SK-N-SH treated with all-trans-retinoic acid at 6 μM for 48 hours (cell line): ENCODE results near the gene SNAP25.

Source experiments
- ATAC-seq: fragments of 200-7000 bp; cut with Tn5 transposase; 3 replicates; pipeline ENCODE4 v1.9.1; 2020; ENCODE audit warnings: mild to moderate bottlenecking, moderate library complexity
- ARNTL ChIP-seq: fragments of 450-650 bp; formaldehyde crosslinking; IDR thresholded peaks from 2 replicates; pipeline ENCODE4 v1.5.0; 2020; ENCODE audit warnings: low read depth, mild to moderate bottlenecking, moderate library complexity, borderline replicate concordance
- BACH2 ChIP-seq: fragments of 250-450 bp; sonication (Bioruptor Pico); IDR thresholded peaks from 2 replicates; pipeline ENCODE4 v1.9.0; 2021; ENCODE audit warnings: mild to moderate bottlenecking, borderline replicate concordance
- CREB5 ChIP-seq: fragments of 250-450 bp; sonication (Bioruptor Pico); IDR thresholded peaks from 2 replicates; pipeline ENCODE4 v1.5.1; 2020; ENCODE audit warnings: low read depth, mild to moderate bottlenecking, moderate library complexity
- CSRNP3 ChIP-seq: fragments of 250-450 bp; sonication (Bioruptor Pico); IDR thresholded peaks from 2 replicates; pipeline ENCODE4 v1.5.1; 2021; ENCODE audit warnings: mild to moderate bottlenecking, moderate library complexity
- GLIS3 ChIP-seq: fragments of 250-450 bp; sonication (Bioruptor Pico); IDR thresholded peaks from 2 replicates; pipeline ENCODE4 v1.5.0; 2020; ENCODE audit warnings: mild to moderate bottlenecking, moderate library complexity
- OSR1 ChIP-seq: fragments of 250-450 bp; sonication (Bioruptor Pico); IDR thresholded peaks from 2 replicates; pipeline ENCODE4 v1.8.0; 2022; ENCODE audit warnings: moderate library complexity, mild to moderate bottlenecking, inconsistent platforms
- PATZ1 ChIP-seq: fragments of 250-450 bp; sonication (Bioruptor Pico); IDR thresholded peaks from 2 replicates; pipeline ENCODE4 v1.8.0; 2020; ENCODE audit warnings: mild to moderate bottlenecking, moderate library complexity, borderline replicate concordance
- POU6F1 ChIP-seq: fragments of 250-450 bp; sonication (Bioruptor Pico); IDR thresholded peaks from 2 replicates; pipeline ENCODE4 v1.8.0; 2021; ENCODE audit warnings: low read depth, mild to moderate bottlenecking, moderate library complexity, borderline replicate concordance
- PPARA ChIP-seq: fragments of 250-450 bp; sonication (Bioruptor Pico); IDR thresholded peaks from 2 replicates; pipeline ENCODE4 v1.5.0; 2020; ENCODE audit warnings: mild to moderate bottlenecking, borderline replicate concordance
- SNAI2 ChIP-seq: fragments of 250-450 bp; sonication (Bioruptor Pico); IDR thresholded peaks from 2 replicates; pipeline ENCODE4 v1.5.0; 2020; ENCODE audit warnings: mild to moderate bottlenecking, moderate library complexity
- TCF4 ChIP-seq: fragments of 250-450 bp; sonication (Bioruptor Pico); IDR thresholded peaks from 2 replicates; pipeline ENCODE4 v1.8.0; 2021; ENCODE audit warnings: mild to moderate bottlenecking, moderate library complexity, borderline replicate concordance
- TOX ChIP-seq: fragments of 250-450 bp; sonication (Bioruptor Pico); IDR thresholded peaks from 2 replicates; pipeline ENCODE4 v1.8.0; 2021; ENCODE audit warnings: mild to moderate bottlenecking, moderate library complexity, borderline replicate concordance
- TSHZ2 ChIP-seq: fragments of 250-450 bp; sonication (Bioruptor Pico); IDR thresholded peaks from 2 replicates; pipeline ENCODE4 v1.5.0; 2020; ENCODE audit warnings: mild to moderate bottlenecking, moderate library complexity
- ZC3H10 ChIP-seq: fragments of 250-450 bp; sonication (Bioruptor Pico); IDR thresholded peaks from 2 replicates; pipeline ENCODE4 v1.5.1; 2021; ENCODE audit warnings: mild to moderate bottlenecking, moderate library complexity
- ZNF565 ChIP-seq: fragments of 450-650 bp; formaldehyde crosslinking; conservative IDR thresholded peaks from 2 replicates; pipeline ENCODE4 v1.5.0; 2020; ENCODE audit warnings: low read depth, mild to moderate bottlenecking, moderate library complexity
- ZNF70 ChIP-seq: fragments of 450-650 bp; formaldehyde crosslinking; IDR thresholded peaks from 2 replicates; pipeline ENCODE4 v1.5.0; 2020; ENCODE audit warnings: mild to moderate bottlenecking, moderate library complexity
- ZNF8 ChIP-seq: fragments of 450-650 bp; formaldehyde crosslinking; IDR thresholded peaks from 2 replicates; pipeline ENCODE4 v1.5.0; 2020; ENCODE audit warnings: mild to moderate bottlenecking, moderate library complexity

SNAP25 gene

GRCh38 chr20:10225439-10226060 lies 6.9 kb downstream of the SNAP25 start:
- TF ChIP-seq ZNF70 (CRISPR knock-in tag) (no peak), GLIS3 (CRISPR knock-in tag) (no peak), POU6F1 (no peak), ZNF565 (no peak), TCF4 (CRISPR knock-in tag) (no peak), OSR1 (CRISPR knock-in tag) (no peak), BACH2 (no peak), ARNTL (CRISPR knock-in tag) (no peak), TSHZ2 (CRISPR knock-in tag) (no peak), PATZ1 (CRISPR knock-in tag) (no peak), ZC3H10 (CRISPR knock-in tag) (no peak), TOX (CRISPR knock-in tag) (no peak), CSRNP3 (CRISPR knock-in tag) (no peak), PPARA (CRISPR knock-in tag) (no peak), ZNF8 (no peak)
- TF ChIP-seq, all 23 proteins: peak for 0
- peak; percentile 81 for ATAC-seq

GRCh38 chr20:10228330-10228729 lies 9.7 kb downstream of the SNAP25 start:
- no peak for TF ChIP-seq PATZ1 (CRISPR knock-in tag)
- no peak for TF ChIP-seq TOX (CRISPR knock-in tag)
- TF ChIP-seq ZC3H10 (CRISPR knock-in tag): no peak
- TF ChIP-seq CREB5: no peak
- TF ChIP-seq ARNTL (CRISPR knock-in tag): no peak
- TF ChIP-seq OSR1 (CRISPR knock-in tag): no peak
- no peak for TF ChIP-seq ZNF565
- TF ChIP-seq, all 23 proteins: peak for 0
- no peak for ATAC-seq

GRCh38 chr20:10231290-10231689 lies 12.7 kb downstream of the SNAP25 start:
- ATAC-seq: no peak
- no peak for TF ChIP-seq PPARA (CRISPR knock-in tag)
- TF ChIP-seq BACH2: no peak
- no peak for TF ChIP-seq TSHZ2 (CRISPR knock-in tag)
- TF ChIP-seq TCF4 (CRISPR knock-in tag): no peak
- TF ChIP-seq SNAI2: no peak
- TF ChIP-seq, all 23 proteins: peak for 0
